Thyroid gland (tissue), 4 donors: Measurements from ENCODE around the gene TBC1D4.

Experiments
- CTCF ChIP-seq, 6 experiments: fragments of 200-600 bp in 3 of 6; fragments of 450-650 bp in 3 of 6; sonication (generic) in 3 of 6; IDR thresholded peaks; one replicate each; pipeline ENCODE4 v1.5.1; 2016 to 2019; ENCODE audit warnings: antibody characterized with exemption in 6 of 6, mild to moderate bottlenecking in 2 of 6, inconsistent platforms in 1 of 6, moderate library complexity in 1 of 6
- POLR2A ChIP-seq, 2 donors: fragments of 450-650 bp; IDR thresholded peaks; one replicate each; pipeline ENCODE4 v1.6.1; 2017; ENCODE audit warnings: antibody characterized with exemption in 2 of 2, mild to moderate bottlenecking in 2 of 2, moderate library complexity in 1 of 2

- TF ChIP-seq CTCF (IDR thresholded peaks at IDR 0.05): no peak
- TF ChIP-seq POLR2A (IDR thresholded peaks at IDR 0.05): no peak
Observed at GRCh38 chr13:75470676-75471075, 11.3 kb downstream of the TBC1D4 start.
